Esophagus muscularis mucosa (tissue), 3 donors: ENCODE measurements around the gene SYTL1.

Experiments used
- CTCF ChIP-seq, 3 experiments: fragments of 200-600 bp in 2 of 3; fragments of 450-650 bp in 1 of 3; sonication (generic) in 2 of 3; IDR thresholded peaks; one replicate each; pipeline ENCODE4 v1.5.1; 2017 to 2019; ENCODE audit warnings: antibody characterized with exemption in 3 of 3, mild to moderate bottlenecking in 2 of 3, moderate library complexity in 1 of 3
- EP300 ChIP-seq: sonication (generic); formaldehyde crosslinking; IDR thresholded peaks from one replicate; pipeline ENCODE4 v1.6.1; 2017; ENCODE audit warnings: antibody characterized with exemption

GRCh38 chr1:27348861-27349783, 7.3 kb downstream of the SYTL1 start:
- TF ChIP-seq EP300, result no peak
- no peak for TF ChIP-seq CTCF (IDR thresholded peaks at IDR 0.05)
